ENCODE measurements around the gene LINS1.

DNA sequence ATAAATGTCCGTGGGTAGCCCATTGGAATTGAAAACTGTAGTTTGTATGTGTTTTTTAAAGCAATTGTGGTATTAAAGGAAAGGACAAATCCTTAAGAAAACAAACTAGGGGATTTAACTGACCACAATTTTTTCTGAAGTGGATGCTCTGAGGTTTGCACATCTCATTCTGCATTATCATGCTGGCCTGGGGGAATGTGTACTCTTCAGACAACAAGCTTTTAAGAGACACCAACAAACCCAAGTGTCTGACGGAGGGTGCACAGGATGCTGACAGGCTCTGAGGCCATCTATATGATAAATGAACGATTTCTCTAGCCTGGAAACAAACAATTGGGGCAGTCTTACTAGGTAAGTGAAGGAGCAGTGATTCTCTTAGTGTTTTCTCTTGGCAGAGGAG is 9.1 kb downstream of the LINS1 start:
- TF ChIP-seq POLR2AphosphoS5 (IDR thresholded peaks at IDR 0.05) (no peak), POLR2A (IDR thresholded peaks at IDR 0.05) (no peak)
